ENCODE measurements around the gene CTTNBP2.

CTTNBP2 gene

DNA sequence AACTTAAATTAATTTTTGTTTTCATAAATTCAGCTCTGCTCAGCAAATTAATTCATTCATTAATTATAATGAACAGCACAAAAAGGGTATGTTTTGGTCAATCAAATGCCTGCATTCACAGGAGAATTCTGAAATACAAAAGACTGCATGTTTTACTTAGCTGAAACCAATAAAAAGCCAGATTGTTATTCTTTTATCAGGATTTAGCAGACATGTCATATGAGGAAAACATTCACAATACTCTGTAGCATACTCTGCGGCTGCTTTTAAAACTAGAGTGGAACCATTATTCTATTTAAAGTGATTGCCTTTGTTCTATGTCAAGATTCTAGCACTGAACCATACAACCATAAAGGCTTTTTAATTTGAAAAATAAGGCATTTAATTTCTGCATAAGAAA is 19.1 kb downstream of the CTTNBP2 start:
- Mint-ChIP-seq H3K4me1 (peaks cover 6% of the 10 kb centered on the region), H3K4me3 (no peak overlapping the region), H3K9me3 (no peaks in the 10 kb centered on the region), H3K27ac (no peak overlapping the region), H3K36me3 (ENCODE audit: low read depth) (peaks cover 24% of the 10 kb centered on the region), H3K27me3 (ENCODE audit: low read depth) (no peaks in the 10 kb centered on the region)
- no peak for TF ChIP-seq CTCF (IDR thresholded peaks at IDR 0.05; ENCODE audit: unreplicated experiment in 3 of 3)

DNA sequence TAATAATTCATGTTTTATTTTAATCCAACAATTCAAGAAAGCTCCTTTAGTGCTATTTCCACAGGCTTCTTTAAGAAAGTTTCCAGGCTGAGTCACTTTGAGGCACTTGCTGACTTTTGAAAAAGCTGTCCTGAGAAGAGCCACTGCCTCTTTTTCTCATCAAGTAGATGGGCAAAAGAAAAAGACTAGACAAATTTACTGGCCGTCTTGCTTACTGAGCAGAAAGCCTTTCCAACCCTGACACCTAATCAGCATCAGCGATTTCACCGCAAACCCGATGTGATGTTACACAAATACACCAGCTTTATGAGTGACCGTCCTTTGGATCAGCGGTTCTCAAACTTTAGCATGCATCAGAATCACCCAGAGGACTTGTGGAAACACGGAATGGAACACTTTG is 24.3 kb downstream of the CTTNBP2 start:
- Mint-ChIP-seq H3K36me3 (ENCODE audit: low read depth) (peaks cover 34% of the 10 kb centered on the region), H3K4me3 (no peak overlapping the region), H3K4me1 (no peaks in the 10 kb centered on the region), H3K9me3 (no peaks in the 10 kb centered on the region), H3K27me3 (ENCODE audit: low read depth) (no peaks in the 10 kb centered on the region), H3K27ac (no peak overlapping the region)
- no peak for TF ChIP-seq CTCF (IDR thresholded peaks at IDR 0.05; ENCODE audit: unreplicated experiment in 3 of 3)

GRCh38 chr7:117844678-117845077 is 28.6 kb downstream of the CTTNBP2 start:
- Mint-ChIP-seq H3K27me3 (ENCODE audit: low read depth) (no peaks in the 10 kb centered on the region), H3K4me1 (no peaks in the 10 kb centered on the region), H3K27ac (peak overlapping the region in 1 of 3 experiments; percentile 8), H3K9me3 (peaks cover 4% of the 10 kb centered on the region), H3K4me3 (no peak overlapping the region), H3K36me3 (ENCODE audit: low read depth) (peaks cover 45% of the 10 kb centered on the region)
- no peak for TF ChIP-seq CTCF (IDR thresholded peaks at IDR 0.05; ENCODE audit: unreplicated experiment in 3 of 3)

- Mint-ChIP-seq H3K4me1 (no peaks in the 10 kb centered on the region), H3K36me3 (ENCODE audit: low read depth) (peaks cover 55% of the 10 kb centered on the region), H3K27me3 (ENCODE audit: low read depth) (no peaks in the 10 kb centered on the region), H3K4me3 (no peak overlapping the region), H3K27ac (no peak overlapping the region), H3K9me3 (peaks cover 4% of the 10 kb centered on the region)
- TF ChIP-seq CTCF (IDR thresholded peaks at IDR 0.05; ENCODE audit: unreplicated experiment in 3 of 3), result no peak
Observed at GRCh38 chr7:117841611-117842010, 31.6 kb downstream of the CTTNBP2 start.

- no peak overlapping the region for H3K4me3 Mint-ChIP-seq
- no peaks in the 10 kb centered on the region for H3K27me3 Mint-ChIP-seq (ENCODE audit: low read depth)
- no peaks in the 10 kb centered on the region for H3K4me1 Mint-ChIP-seq
- peaks cover 8% of the 10 kb centered on the region for H3K9me3 Mint-ChIP-seq
- no peak for TF ChIP-seq CTCF (IDR thresholded peaks at IDR 0.05; ENCODE audit: unreplicated experiment in 3 of 3)
- H3K27ac Mint-ChIP-seq, result no peak overlapping the region
- H3K36me3 Mint-ChIP-seq (ENCODE audit: low read depth), result peaks cover 60% of the 10 kb centered on the region
Observed at GRCh38 chr7:117841011-117841410, 32.2 kb downstream of the CTTNBP2 start.

DNA sequence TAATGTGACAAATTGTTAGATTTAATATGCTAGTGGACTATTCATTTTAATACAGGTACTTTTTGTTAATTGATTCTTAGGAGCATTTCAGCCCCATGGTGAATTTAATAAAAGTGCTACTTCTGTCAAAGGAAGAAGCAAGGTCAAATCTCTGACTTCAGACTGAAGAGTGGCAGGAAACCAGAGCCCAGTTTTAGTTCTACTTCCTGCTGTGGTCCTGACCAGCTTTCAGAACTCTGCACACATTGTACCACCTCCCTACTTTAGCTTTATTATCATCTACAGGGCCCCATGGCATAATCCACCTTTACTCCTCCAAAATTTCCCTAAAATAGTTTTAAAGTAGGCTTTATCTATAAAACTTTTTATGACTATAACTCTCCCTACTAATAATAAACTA is 33.7 kb downstream of the CTTNBP2 start:
- TF ChIP-seq CTCF (IDR thresholded peaks at IDR 0.05; ENCODE audit: unreplicated experiment in 3 of 3), result no peak
- Mint-ChIP-seq H3K9me3 (peaks cover 8% of the 10 kb centered on the region), H3K4me3 (no peak overlapping the region), H3K27me3 (ENCODE audit: low read depth) (no peaks in the 10 kb centered on the region), H3K36me3 (ENCODE audit: low read depth) (peaks cover 56% of the 10 kb centered on the region), H3K4me1 (no peaks in the 10 kb centered on the region), H3K27ac (no peak overlapping the region)

All from nephron (organoid).